Effector memory CD4-positive, alpha-beta T cell (primary cell): ENCODE results near the gene TMEM72.

ENCODE experiments used
- DNase-seq, 3 donors: peaks; one replicate each; pipeline ENCODE4 v3.0.0-alpha.2; 2020
- H3K27ac ChIP-seq: 2 replicates; pipeline ENCODE4 v1.7.0; 2013; ENCODE audit warnings: mild to moderate bottlenecking, low read length, moderate library complexity; ENCODE audit not compliant: insufficient read depth, poor library complexity, severe bottlenecking
- H3K27me3 ChIP-seq: replicated peaks from 2 replicates; pipeline ENCODE4 v1.7.0; 2013; ENCODE audit warnings: mild to moderate bottlenecking, low read length; ENCODE audit not compliant: insufficient read depth, control insufficient read depth, poor library complexity, severe bottlenecking
- H3K36me3 ChIP-seq: 2 replicates; pipeline ENCODE4 v1.7.0; 2013; ENCODE audit warnings: mild to moderate bottlenecking, low read length, moderate library complexity; ENCODE audit not compliant: control insufficient read depth, insufficient read depth
- H3K4me1 ChIP-seq: 2 replicates; pipeline ENCODE4 v1.7.0; 2013; ENCODE audit warnings: low read length, mild to moderate bottlenecking; ENCODE audit not compliant: control insufficient read depth, insufficient read depth, poor library complexity, severe bottlenecking
- H3K4me3 ChIP-seq: 2 replicates; pipeline ENCODE4 v1.7.0; 2013; ENCODE audit warnings: low read length, low read depth, mild to moderate bottlenecking; ENCODE audit not compliant: insufficient read depth, poor library complexity, severe bottlenecking
- H3K9me3 ChIP-seq: 2 replicates; pipeline ENCODE4 v1.7.0; 2013; ENCODE audit warnings: mild to moderate bottlenecking, low read length, moderate library complexity; ENCODE audit not compliant: control insufficient read depth

The TMEM72 gene

GRCh38 chr10:44925811-44926750 lies 14.9 kb downstream of the TMEM72 start:
- H3K36me3 ChIP-seq, result no peaks in the 10 kb centered on the region
- no peaks in the 10 kb centered on the region for H3K27me3 ChIP-seq
- no peaks in the 10 kb centered on the region for H3K4me1 ChIP-seq
- no peak for DNase-seq
- H3K4me3 ChIP-seq, result no peak overlapping the region
- H3K9me3 ChIP-seq, result no peaks in the 10 kb centered on the region
- H3K27ac ChIP-seq, result no peak overlapping the region

GRCh38 chr10:44926751-44927351 lies 15.7 kb downstream of the TMEM72 start:
- H3K4me3 ChIP-seq, result no peak overlapping the region
- H3K36me3 ChIP-seq, result no peaks in the 10 kb centered on the region
- no peak overlapping the region for H3K27ac ChIP-seq
- H3K9me3 ChIP-seq, result no peaks in the 10 kb centered on the region
- no peak for DNase-seq
- H3K27me3 ChIP-seq, result no peaks in the 10 kb centered on the region
- H3K4me1 ChIP-seq, result no peaks in the 10 kb centered on the region

- no peaks in the 10 kb centered on the region for H3K27me3 ChIP-seq
- no peaks in the 10 kb centered on the region for H3K36me3 ChIP-seq
- H3K27ac ChIP-seq, result no peak overlapping the region
- no peak overlapping the region for H3K4me3 ChIP-seq
- no peak for DNase-seq
- no peaks in the 10 kb centered on the region for H3K9me3 ChIP-seq
- H3K4me1 ChIP-seq, result no peaks in the 10 kb centered on the region
Measured at GRCh38 chr10:44927352-44927751, 16.2 kb downstream of the TMEM72 start.

GRCh38 chr10:44928462-44928861 lies 17.3 kb downstream of the TMEM72 start:
- no peaks in the 10 kb centered on the region for H3K9me3 ChIP-seq
- no peak overlapping the region for H3K4me3 ChIP-seq
- no peaks in the 10 kb centered on the region for H3K27me3 ChIP-seq
- no peak for DNase-seq
- H3K4me1 ChIP-seq, result no peaks in the 10 kb centered on the region
- no peaks in the 10 kb centered on the region for H3K36me3 ChIP-seq
- H3K27ac ChIP-seq, result no peak overlapping the region

GRCh38 chr10:44929356-44930255 lies 18.5 kb downstream of the TMEM72 start:
- Histone ChIP-seq H3K4me1 (no peaks in the 10 kb centered on the region), H3K4me3 (no peak overlapping the region), H3K27me3 (no peaks in the 10 kb centered on the region), H3K27ac (no peak overlapping the region), H3K9me3 (no peaks in the 10 kb centered on the region), H3K36me3 (no peaks in the 10 kb centered on the region)
- no peak for DNase-seq

GRCh38 chr10:44930904-44931620 lies 19.9 kb downstream of the TMEM72 start:
- Histone ChIP-seq H3K9me3 (no peaks in the 10 kb centered on the region), H3K27me3 (no peaks in the 10 kb centered on the region), H3K4me3 (no peak overlapping the region), H3K36me3 (no peaks in the 10 kb centered on the region), H3K27ac (no peak overlapping the region), H3K4me1 (no peaks in the 10 kb centered on the region)
- DNase-seq, result no peak

- no peaks in the 10 kb centered on the region for H3K9me3 ChIP-seq
- no peaks in the 10 kb centered on the region for H3K4me1 ChIP-seq
- H3K36me3 ChIP-seq, result no peaks in the 10 kb centered on the region
- H3K27ac ChIP-seq, result no peak overlapping the region
- H3K27me3 ChIP-seq, result no peaks in the 10 kb centered on the region
- no peak overlapping the region for H3K4me3 ChIP-seq
- no peak for DNase-seq
Measured at GRCh38 chr10:44931621-44932516, 20.7 kb downstream of the TMEM72 start.

GRCh38 chr10:44932517-44933450 lies 21.6 kb downstream of the TMEM72 start:
- Histone ChIP-seq H3K4me3 (no peak overlapping the region), H3K36me3 (no peaks in the 10 kb centered on the region), H3K27ac (no peak overlapping the region), H3K9me3 (no peaks in the 10 kb centered on the region), H3K27me3 (no peaks in the 10 kb centered on the region), H3K4me1 (no peaks in the 10 kb centered on the region)
- DNase-seq, result peak; percentile 40 to 68 (median 50)
